ENCODE data around the gene FGF19. TPM values are rescaled to one million over a fixed set of nuclear protein-coding genes. Genes with fewer than 3 reads are reported as not detected.

FGF19 gene
- total RNA-seq, 1 experiment from 2014 or later = 7.4 TPM

- no peak overlapping the region; a peak in 1 of 7 replicates for H3K27ac Mint-ChIP-seq
- peaks cover 17% of the 10 kb centered on the region for H3K27me3 Mint-ChIP-seq (ENCODE audit: low read depth)
- peak overlapping the region; percentile 38 for H2BK12ac ChIP-seq (ENCODE audit: insufficient read length, low read depth, low read length)
- no peak overlapping the region for H3K4ac ChIP-seq (ENCODE audit: low read depth, low read length)
- no peak overlapping the region for H3K18ac ChIP-seq (ENCODE audit: insufficient read length, low read depth, low read length)
- H3K23ac ChIP-seq (ENCODE audit: insufficient read length, low read depth, low read length) = no peak overlapping the region
- H3K36me3 Mint-ChIP-seq (ENCODE audit: insufficient read depth in 1 of 3, low read depth in 3 of 3) = no peaks in the 10 kb centered on the region
- no peak overlapping the region for H2BK5ac ChIP-seq (ENCODE audit: insufficient read length, low read length)
- H2BK20ac ChIP-seq (ENCODE audit: low read depth, low read length, poor library complexity, severe bottlenecking) = no peak overlapping the region
- H3K4me2 ChIP-seq (ENCODE audit: insufficient read depth, insufficient read length, low read length) = no peak overlapping the region
- H3K27me3 ChIP-seq (ENCODE audit: insufficient read depth, low read length) = no peaks in the 10 kb centered on the region; the same call in 1 of the 2 replicates
- no peak overlapping the region for H4K8ac ChIP-seq (replicated peaks; ENCODE audit: insufficient read length, low read depth, low read length)
- H3K4me1 Mint-ChIP-seq = peaks cover 21 to 34% of the 10 kb centered on the region in 2 experiments
- peaks cover 3% of the 10 kb centered on the region; the same call in 1 of the 2 replicates for H3K4me1 ChIP-seq (ENCODE audit: insufficient read depth, low read length)
- H3K56ac ChIP-seq (ENCODE audit: insufficient read length, low read depth, low read length) = no peak overlapping the region
- H3K14ac ChIP-seq (ENCODE audit: insufficient read depth, low read length) = no peak overlapping the region
- no peaks in the 10 kb centered on the region for H3K79me1 ChIP-seq (ENCODE audit: insufficient read depth, low read depth, low read length, poor library complexity, severe bottlenecking)
- no peak overlapping the region for H2BK120ac ChIP-seq (ENCODE audit: low read depth, low read length, poor library complexity, severe bottlenecking)
- no peak for DNase-seq
- no peak overlapping the region for H4K5ac ChIP-seq (ENCODE audit: insufficient read length, low read depth, low read length)
- H3K9me3 Mint-ChIP-seq = no peaks in the 10 kb centered on the region; a peak in 1 of 5 replicates
- H3K9me3 ChIP-seq (ENCODE audit: control insufficient read depth, low read depth, low read length) = no peaks in the 10 kb centered on the region
- H2AFZ ChIP-seq (ENCODE audit: low read length) = no peak overlapping the region
- H2AK5ac ChIP-seq (ENCODE audit: insufficient read length, low read length) = no peak overlapping the region
- no peaks in the 10 kb centered on the region for H4K20me1 ChIP-seq (ENCODE audit: control insufficient read depth, insufficient read depth, insufficient read length)
- H3K4me3 Mint-ChIP-seq = peak overlapping the region in 1 of 2 experiments; percentile 62; a peak in 2 of 5 replicates
- no peak overlapping the region for H4K91ac ChIP-seq (ENCODE audit: insufficient read length, low read depth, low read length)
- H3K23me2 ChIP-seq (ENCODE audit: insufficient read length, low read depth, low read length, poor library complexity, severe bottlenecking) = no peaks in the 10 kb centered on the region
- H3K79me2 ChIP-seq (ENCODE audit: insufficient read depth, low read length) = no peaks in the 10 kb centered on the region
- WGBS (ENCODE audit: extremely low coverage, insufficient read length, low lambda C conversion rate) = no CpG with 5 or more reads among the region's 28 CpGs
- H3K9ac ChIP-seq (ENCODE audit: extremely low read depth, insufficient read length, low read length) = no peak overlapping the region
- no peak overlapping the region for H3T11ph ChIP-seq (ENCODE audit: low read length)
- H3K27ac ChIP-seq (ENCODE audit: insufficient read length, low read depth, low read length) = no peak overlapping the region
- no peak for TF ChIP-seq CTCF (conservative IDR thresholded peaks at IDR 0.05)
- no peak overlapping the region for H2BK15ac ChIP-seq (ENCODE audit: low read depth, low read length)
Observed at GRCh38 chr11:69711822-69712801, 8.3 kb upstream of the FGF19 start.
